Measurements from ENCODE around the gene ITPA. TPM values are rescaled to one million over a fixed set of nuclear protein-coding genes. Genes with fewer than 3 reads are reported as not detected.

ITPA gene
- total RNA-seq, 1 donor from 2014 or later: 43.4 TPM

DNA sequence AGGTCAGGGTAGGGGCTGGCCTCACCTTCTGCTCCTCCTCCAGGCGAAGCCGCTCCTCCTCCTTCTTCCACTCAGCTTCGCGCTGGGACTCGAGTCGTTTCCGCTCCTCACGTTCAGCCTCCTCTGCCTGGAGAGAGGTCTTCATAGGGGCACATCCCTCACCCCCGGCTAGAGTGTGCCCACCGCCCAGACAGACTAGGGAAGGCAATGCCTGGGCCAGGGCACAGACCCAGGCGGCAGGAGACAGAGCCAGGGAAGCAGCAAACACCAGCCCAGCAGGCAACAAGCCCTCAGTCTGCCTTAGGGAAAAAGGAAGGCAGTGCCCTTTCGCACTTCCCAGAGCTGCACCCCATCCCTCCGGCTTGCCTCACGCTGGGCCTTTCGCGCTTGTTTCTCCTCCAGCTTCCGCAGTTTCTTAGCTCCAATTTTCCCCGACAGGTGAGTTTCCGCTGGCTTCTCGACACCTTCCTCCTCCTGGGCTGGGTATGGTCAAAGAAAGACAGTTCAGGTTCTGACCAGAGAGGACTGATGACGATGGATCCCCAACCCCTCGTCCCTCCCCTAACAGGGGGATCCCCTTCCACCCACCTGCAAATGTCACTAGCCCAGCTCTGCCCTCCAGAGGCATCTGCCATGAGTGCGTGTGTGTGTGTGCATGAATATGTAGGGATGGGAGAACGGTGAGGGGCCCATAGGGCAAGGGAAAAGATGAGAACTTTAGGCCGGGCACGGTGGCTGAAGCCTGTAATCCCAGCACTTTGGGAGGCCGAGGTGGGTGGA is 9.1 kb upstream of the ITPA start:
- TF ChIP-seq, protein P1, sequence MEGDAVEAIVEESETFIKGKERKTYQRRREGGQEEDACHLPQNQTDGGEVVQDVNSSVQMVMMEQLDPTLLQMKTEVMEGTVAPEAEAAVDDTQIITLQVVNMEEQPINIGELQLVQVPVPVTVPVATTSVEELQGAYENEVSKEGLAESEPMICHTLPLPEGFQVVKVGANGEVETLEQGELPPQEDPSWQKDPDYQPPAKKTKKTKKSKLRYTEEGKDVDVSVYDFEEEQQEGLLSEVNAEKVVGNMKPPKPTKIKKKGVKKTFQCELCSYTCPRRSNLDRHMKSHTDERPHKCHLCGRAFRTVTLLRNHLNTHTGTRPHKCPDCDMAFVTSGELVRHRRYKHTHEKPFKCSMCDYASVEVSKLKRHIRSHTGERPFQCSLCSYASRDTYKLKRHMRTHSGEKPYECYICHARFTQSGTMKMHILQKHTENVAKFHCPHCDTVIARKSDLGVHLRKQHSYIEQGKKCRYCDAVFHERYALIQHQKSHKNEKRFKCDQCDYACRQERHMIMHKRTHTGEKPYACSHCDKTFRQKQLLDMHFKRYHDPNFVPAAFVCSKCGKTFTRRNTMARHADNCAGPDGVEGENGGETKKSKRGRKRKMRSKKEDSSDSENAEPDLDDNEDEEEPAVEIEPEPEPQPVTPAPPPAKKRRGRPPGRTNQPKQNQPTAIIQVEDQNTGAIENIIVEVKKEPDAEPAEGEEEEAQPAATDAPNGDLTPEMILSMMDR (IDR thresholded peaks at IDR 0.05): no peak
- Mint-ChIP-seq H3K36me3 (ENCODE audit: low read depth) (peaks cover 30% of the 10 kb centered on the region), H3K4me3 (ENCODE audit: unreplicated experiment) (no peak overlapping the region)

DNA sequence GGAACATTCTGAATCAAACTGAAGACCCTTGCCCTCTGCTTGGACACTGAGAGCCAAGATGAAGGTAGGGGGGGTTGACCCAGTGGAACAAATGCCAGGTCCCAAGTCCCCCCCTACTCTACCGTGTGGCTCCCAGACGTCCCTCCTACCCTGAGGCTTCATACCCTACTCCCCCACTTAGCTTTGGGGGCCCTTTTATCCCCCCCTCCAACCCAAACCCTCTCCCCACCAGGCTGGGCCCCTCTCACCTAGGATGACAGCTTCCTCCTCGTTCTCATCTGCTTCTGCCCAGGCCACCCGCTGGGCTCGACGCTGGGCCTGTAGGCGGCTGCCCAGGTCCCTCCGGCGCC is 6.4 kb upstream of the ITPA start:
- H3K4me3 Mint-ChIP-seq (ENCODE audit: unreplicated experiment): peak overlapping the region; percentile 95

More for the DNA sequence above, 9.1 kb upstream of the ITPA start:
- Mint-ChIP-seq H3K27me3 (ENCODE audit: low read depth) (no peaks in the 10 kb centered on the region), H3K27ac (ENCODE audit: unreplicated experiment) (no peak overlapping the region), H3K4me1 (ENCODE audit: low read depth) (peaks cover 13% of the 10 kb centered on the region), H3K9me3 (ENCODE audit: low read depth) (no peaks in the 10 kb centered on the region)
- no peak for DNase-seq (ENCODE audit: low spot score)

DNA sequence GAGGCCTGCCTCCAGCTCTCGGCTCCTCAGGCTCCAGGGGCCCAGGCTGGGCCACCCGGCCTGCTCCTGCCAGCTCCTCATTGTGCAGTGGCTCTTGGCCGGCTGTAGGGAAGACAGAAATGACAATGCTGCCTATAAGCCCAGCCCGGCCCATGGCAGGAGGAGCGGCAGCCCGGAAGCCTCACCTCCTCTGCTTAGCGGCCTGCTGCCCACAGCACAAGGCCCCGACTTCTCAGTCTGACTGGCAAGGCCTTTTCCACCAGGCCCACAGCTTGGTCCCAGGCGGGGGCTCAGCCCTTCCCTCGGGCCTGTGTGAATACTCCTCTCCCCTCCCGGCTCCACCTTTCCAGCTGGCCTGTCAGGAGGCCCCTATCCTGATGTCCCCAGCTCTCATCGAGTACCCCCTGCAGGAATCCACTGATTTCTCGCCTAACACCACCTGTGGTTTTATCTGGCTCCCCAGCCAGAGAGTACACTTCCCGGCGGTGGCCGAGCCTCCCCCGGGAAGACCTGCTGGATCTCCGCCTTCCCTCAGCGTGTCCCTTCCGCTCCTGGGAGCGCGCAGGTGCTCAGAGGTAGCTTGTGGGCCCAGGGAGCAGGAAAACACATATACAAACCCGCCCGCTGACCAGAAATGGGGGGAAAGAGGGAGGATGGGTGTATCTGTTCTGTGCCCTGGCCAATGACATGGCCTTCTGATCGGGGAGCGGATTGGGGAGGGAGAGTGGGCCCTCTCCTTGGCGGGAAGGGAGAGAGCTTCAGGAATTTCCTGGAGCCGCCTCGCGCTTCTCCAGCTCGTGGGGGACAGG is 5.8 kb upstream of the ITPA start:
- peaks cover 16% of the 10 kb centered on the region for H3K4me1 Mint-ChIP-seq (ENCODE audit: low read depth)
- peak overlapping the region; percentile 95 for H3K4me3 Mint-ChIP-seq (ENCODE audit: unreplicated experiment)
- peaks cover 20% of the 10 kb centered on the region for H3K36me3 Mint-ChIP-seq (ENCODE audit: low read depth)
- no peaks in the 10 kb centered on the region for H3K27me3 Mint-ChIP-seq (ENCODE audit: low read depth)
- DNase-seq (ENCODE audit: low spot score): no peak
- TF ChIP-seq, protein P1 (IDR thresholded peaks at IDR 0.05): no peak
- peak overlapping the region; percentile 95 for H3K27ac Mint-ChIP-seq (ENCODE audit: unreplicated experiment)
- H3K9me3 Mint-ChIP-seq (ENCODE audit: low read depth): no peaks in the 10 kb centered on the region

More for the DNA sequence above, 6.4 kb upstream of the ITPA start:
- peaks cover 13% of the 10 kb centered on the region for H3K4me1 Mint-ChIP-seq (ENCODE audit: low read depth)
- TF ChIP-seq, protein P1 (IDR thresholded peaks at IDR 0.05): no peak
- H3K27me3 Mint-ChIP-seq (ENCODE audit: low read depth): no peaks in the 10 kb centered on the region
- no peaks in the 10 kb centered on the region for H3K9me3 Mint-ChIP-seq (ENCODE audit: low read depth)
- no peak for DNase-seq (ENCODE audit: low spot score)
- H3K36me3 Mint-ChIP-seq (ENCODE audit: low read depth): peaks cover 21% of the 10 kb centered on the region
- peak overlapping the region; percentile 95 for H3K27ac Mint-ChIP-seq (ENCODE audit: unreplicated experiment)

DNA sequence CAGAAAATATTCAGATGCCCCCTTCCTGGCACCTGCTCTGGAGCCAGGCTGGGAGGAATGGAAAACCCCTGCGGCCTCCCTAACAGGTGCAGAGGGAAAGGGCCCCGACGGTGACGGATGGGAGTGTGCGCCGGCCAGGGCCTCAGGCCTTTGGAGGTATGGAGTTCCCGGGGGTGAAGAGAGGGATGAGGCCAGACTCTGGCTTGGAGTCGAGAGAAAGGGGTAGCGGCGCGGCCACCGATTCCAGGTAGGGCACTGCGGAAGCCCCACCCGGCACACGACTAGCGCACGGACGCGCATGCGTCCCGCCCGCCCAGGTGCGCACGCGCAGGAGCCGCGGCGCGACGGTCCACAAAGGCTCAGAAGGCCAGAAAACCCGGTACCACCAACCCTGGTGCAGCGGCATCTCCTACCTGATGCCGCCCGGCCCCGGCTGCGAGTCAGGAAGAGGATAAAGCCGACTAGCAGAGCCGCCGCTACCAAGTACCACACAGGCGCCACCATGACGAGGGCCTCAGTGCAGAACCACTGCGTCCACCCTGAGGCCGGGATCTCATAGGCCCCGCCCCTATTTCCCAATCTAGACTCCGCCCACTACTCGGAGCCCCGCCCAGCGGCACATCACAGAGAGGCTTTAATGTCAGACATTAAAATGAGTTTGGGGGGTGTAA is 5.0 kb upstream of the ITPA start, which contains the start of gene DDRGK1:
Gene DDRGK1, minus strand, starts transcription at position 559 of the 671 bp plus-strand sequence. Its CDS starts 55 bp downstream, at position 504.
- Mint-ChIP-seq H3K27me3 (ENCODE audit: low read depth) (no peaks in the 10 kb centered on the region), H3K9me3 (ENCODE audit: low read depth) (no peaks in the 10 kb centered on the region), H3K4me3 (ENCODE audit: unreplicated experiment) (peak within 1 kb of the TSS; percentile 95), H3K4me1 (ENCODE audit: low read depth) (peaks cover 21% of the 10 kb centered on the region), H3K27ac (ENCODE audit: unreplicated experiment) (peak within 1 kb of the TSS; percentile 95), H3K36me3 (ENCODE audit: low read depth) (peaks cover 14% of the 10 kb centered on the region)
- DNase-seq (ENCODE audit: low spot score): no peak
- TF ChIP-seq, protein P1 (IDR thresholded peaks at IDR 0.05): no peak

DNA sequence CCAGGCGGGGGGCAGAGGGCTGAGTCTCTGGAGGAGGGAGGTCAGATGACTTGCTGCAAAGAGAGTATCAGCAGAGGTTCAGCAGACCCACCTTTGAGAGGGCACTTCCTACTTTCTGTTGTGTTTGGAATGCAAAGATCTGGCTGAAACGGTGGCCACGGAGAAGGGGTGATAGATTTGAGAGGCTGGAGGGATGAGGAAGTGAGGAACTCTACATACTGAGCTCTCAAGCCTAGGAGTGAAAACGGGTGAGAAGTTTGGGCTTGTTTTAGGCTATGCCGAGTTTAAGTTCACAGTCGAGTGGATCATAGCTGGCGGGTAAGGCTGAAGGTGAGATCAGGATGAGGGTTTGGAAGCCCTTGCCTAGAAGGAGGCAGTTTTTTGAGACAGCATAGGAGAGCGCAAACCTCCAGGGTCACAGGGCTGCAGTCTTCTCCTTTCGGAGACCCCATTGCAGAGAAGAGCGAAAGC is 477 bp upstream of the ITPA start:
- H3K27me3 Mint-ChIP-seq (ENCODE audit: low read depth): no peaks in the 10 kb centered on the region
- no peaks in the 10 kb centered on the region for H3K9me3 Mint-ChIP-seq (ENCODE audit: low read depth)
- TF ChIP-seq, protein P1 (IDR thresholded peaks at IDR 0.05): no peak
- H3K4me1 Mint-ChIP-seq (ENCODE audit: low read depth): peaks cover 19% of the 10 kb centered on the region
- DNase-seq (ENCODE audit: low spot score): no peak
- peak overlapping the region; percentile 91 for H3K27ac Mint-ChIP-seq (ENCODE audit: unreplicated experiment)
- H3K36me3 Mint-ChIP-seq (ENCODE audit: low read depth): peaks cover 2% of the 10 kb centered on the region
- peak overlapping the region; percentile 90 for H3K4me3 Mint-ChIP-seq (ENCODE audit: unreplicated experiment)

Measured in chondrocyte (in vitro differentiated cells).